ENCODE data around the gene EDEM1.
A peak's percentile ranks its signal among the peaks of the same experiment; 100 is the strongest.

Gene EDEM1

DNA sequence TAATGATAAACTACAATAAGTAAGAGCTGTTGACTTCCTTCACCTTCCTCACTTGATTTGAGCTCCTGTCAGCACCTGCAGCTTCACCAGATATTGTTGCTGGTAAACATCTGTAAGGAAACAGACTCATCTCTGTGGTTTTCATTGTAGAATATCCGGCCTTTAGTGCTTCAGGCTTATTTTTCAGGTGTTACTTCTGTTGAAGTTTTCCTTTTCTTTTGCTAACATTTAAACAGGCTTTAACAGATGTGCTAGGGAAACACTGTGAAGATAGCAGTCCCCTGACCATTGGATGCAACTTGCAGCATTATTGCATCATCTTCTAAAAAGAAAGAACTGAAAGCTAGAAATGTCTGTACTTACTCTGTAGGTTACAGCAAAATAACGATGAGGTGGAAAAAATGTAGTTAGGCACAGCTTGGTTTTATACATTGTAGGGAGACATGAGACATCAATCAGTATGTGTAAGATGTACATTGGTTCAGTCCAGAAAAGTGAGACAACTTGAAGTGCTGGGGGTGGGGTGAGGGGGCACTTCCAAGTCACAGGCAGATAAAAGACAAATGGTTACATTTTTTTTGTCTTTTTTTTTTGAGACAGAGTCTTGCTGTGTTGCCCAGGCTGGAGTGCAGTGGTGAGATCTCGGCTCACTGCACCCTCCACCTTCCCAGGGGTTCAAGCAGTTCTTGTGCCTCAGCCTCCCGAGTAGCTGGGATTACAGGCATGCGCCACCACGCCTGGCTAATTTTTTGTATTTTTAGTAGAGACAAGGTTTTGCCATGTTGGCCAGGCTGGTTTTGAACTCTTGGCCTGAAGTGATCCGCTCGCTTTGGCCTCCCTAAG lies 10.2 kb downstream of the EDEM1 start:
- peak overlapping the region; percentile 51 to 59 for H3K27ac ChIP-seq (ENCODE audit: low read depth in 2 of 2, low read length in 2 of 2)
- H3K9me3 ChIP-seq (ENCODE audit: control insufficient read depth in 2 of 2, low read length in 2 of 2), result no peaks in the 10 kb centered on the region
- H3K9ac ChIP-seq (ENCODE audit: low read depth in 1 of 2, low read length in 2 of 2), result no peak overlapping the region
- H3K4me1 ChIP-seq (ENCODE audit: control insufficient read depth in 2 of 2, insufficient read depth in 2 of 2, low read length in 2 of 2), result peaks cover 2 to 8% of the 10 kb centered on the region in 2 donors
- no peaks in the 10 kb centered on the region for H3K27me3 ChIP-seq (ENCODE audit: control insufficient read depth in 2 of 2, insufficient read depth in 2 of 2, low read length in 2 of 2)
- H3K36me3 ChIP-seq (ENCODE audit: control insufficient read depth in 2 of 2, insufficient read depth in 2 of 2, low read length in 2 of 2), result peaks cover 26 to 38% of the 10 kb centered on the region in 2 donors
- H3K4me3 ChIP-seq (ENCODE audit: low read length in 2 of 2), result no peak overlapping the region

GRCh38 chr3:5198313-5198677 lies 10.8 kb downstream of the EDEM1 start:
- Histone ChIP-seq H3K27ac (ENCODE audit: low read depth in 2 of 2, low read length in 2 of 2) (peak overlapping the region in 1 of 2 donors; percentile 59), H3K4me1 (ENCODE audit: control insufficient read depth in 2 of 2, insufficient read depth in 2 of 2, low read length in 2 of 2) (peaks cover 0 to 8% of the 10 kb centered on the region in 2 donors), H3K9ac (ENCODE audit: low read depth in 1 of 2, low read length in 2 of 2) (no peak overlapping the region)

GRCh38 chr3:5198986-5199731 lies 11.7 kb downstream of the EDEM1 start:
- H3K36me3 ChIP-seq (ENCODE audit: control insufficient read depth in 2 of 2, insufficient read depth in 2 of 2, low read length in 2 of 2), result peaks cover 34 to 47% of the 10 kb centered on the region in 2 donors
- H3K27ac ChIP-seq (ENCODE audit: low read depth in 2 of 2, low read length in 2 of 2), result peak overlapping the region in 1 of 2 donors; percentile 40
- H3K9ac ChIP-seq (ENCODE audit: low read depth in 1 of 2, low read length in 2 of 2), result peak overlapping the region in 1 of 2 donors; percentile 54
- H3K4me3 ChIP-seq (ENCODE audit: low read length in 2 of 2), result no peak overlapping the region
- H3K9me3 ChIP-seq (ENCODE audit: control insufficient read depth in 2 of 2, low read length in 2 of 2), result no peaks in the 10 kb centered on the region
- peaks cover 0 to 8% of the 10 kb centered on the region in 2 donors for H3K4me1 ChIP-seq (ENCODE audit: control insufficient read depth in 2 of 2, insufficient read depth in 2 of 2, low read length in 2 of 2)
- H3K27me3 ChIP-seq (ENCODE audit: control insufficient read depth in 2 of 2, insufficient read depth in 2 of 2, low read length in 2 of 2), result no peaks in the 10 kb centered on the region

More at GRCh38 chr3:5198313-5198677, 10.8 kb downstream of the EDEM1 start:
- no peak overlapping the region for H3K4me3 ChIP-seq (ENCODE audit: low read length in 2 of 2)
- no peaks in the 10 kb centered on the region for H3K27me3 ChIP-seq (ENCODE audit: control insufficient read depth in 2 of 2, insufficient read depth in 2 of 2, low read length in 2 of 2)
- no peaks in the 10 kb centered on the region for H3K9me3 ChIP-seq (ENCODE audit: control insufficient read depth in 2 of 2, low read length in 2 of 2)
- H3K36me3 ChIP-seq (ENCODE audit: control insufficient read depth in 2 of 2, insufficient read depth in 2 of 2, low read length in 2 of 2), result peaks cover 32 to 44% of the 10 kb centered on the region in 2 donors

DNA sequence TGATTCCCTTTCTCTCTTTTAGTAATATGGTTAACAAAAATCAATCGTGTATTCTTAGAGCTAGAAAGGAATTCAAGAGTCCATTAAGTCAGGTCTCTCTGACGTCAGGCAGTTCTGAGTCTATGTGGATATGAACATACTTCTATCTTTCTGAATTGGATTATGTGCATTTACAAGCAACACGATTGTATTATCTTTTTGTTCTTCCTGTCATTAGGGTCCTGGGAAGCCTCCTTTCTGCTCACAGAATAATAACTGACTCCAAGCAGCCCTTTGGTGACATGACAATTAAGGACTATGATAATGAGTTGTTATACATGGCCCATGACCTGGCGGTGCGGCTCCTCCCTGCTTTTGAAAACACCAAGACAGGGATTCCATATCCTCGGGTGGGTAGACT lies 14.0 kb downstream of the EDEM1 start:
- Histone ChIP-seq H3K27me3 (ENCODE audit: control insufficient read depth in 2 of 2, insufficient read depth in 2 of 2, low read length in 2 of 2) (no peaks in the 10 kb centered on the region), H3K4me3 (ENCODE audit: low read length in 2 of 2) (no peak overlapping the region), H3K4me1 (ENCODE audit: control insufficient read depth in 2 of 2, insufficient read depth in 2 of 2, low read length in 2 of 2) (peaks cover 0 to 8% of the 10 kb centered on the region in 2 donors), H3K9ac (ENCODE audit: low read depth in 1 of 2, low read length in 2 of 2) (no peak overlapping the region), H3K9me3 (ENCODE audit: control insufficient read depth in 2 of 2, low read length in 2 of 2) (no peaks in the 10 kb centered on the region), H3K36me3 (ENCODE audit: control insufficient read depth in 2 of 2, insufficient read depth in 2 of 2, low read length in 2 of 2) (peaks cover 50 to 66% of the 10 kb centered on the region in 2 donors), H3K27ac (ENCODE audit: low read depth in 2 of 2, low read length in 2 of 2) (no peak overlapping the region)

DNA sequence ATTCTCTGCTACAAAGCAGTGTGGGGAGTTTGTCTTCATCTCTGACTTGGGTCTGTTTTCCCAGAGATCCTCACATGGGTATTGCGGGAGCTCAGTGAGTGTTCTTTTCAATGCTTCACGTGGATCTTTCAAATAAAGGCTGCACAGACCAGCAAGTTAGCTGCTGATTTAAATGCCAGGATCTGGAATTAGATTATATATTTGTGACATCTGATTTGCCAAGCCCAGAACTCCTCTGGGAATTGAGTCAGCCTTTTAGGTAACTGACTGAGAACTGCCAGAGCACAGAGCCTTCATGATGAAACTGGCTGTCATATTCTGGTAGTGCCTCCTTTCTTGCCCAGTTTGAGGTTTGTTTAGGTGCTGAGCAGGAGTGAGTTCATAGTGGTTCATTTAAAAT lies 14.7 kb downstream of the EDEM1 start:
- Histone ChIP-seq H3K4me1 (ENCODE audit: control insufficient read depth in 2 of 2, insufficient read depth in 2 of 2, low read length in 2 of 2) (peaks cover 0 to 5% of the 10 kb centered on the region in 2 donors), H3K27ac (ENCODE audit: low read depth in 2 of 2, low read length in 2 of 2) (no peak overlapping the region), H3K9ac (ENCODE audit: low read depth in 1 of 2, low read length in 2 of 2) (no peak overlapping the region), H3K27me3 (ENCODE audit: control insufficient read depth in 2 of 2, insufficient read depth in 2 of 2, low read length in 2 of 2) (no peaks in the 10 kb centered on the region), H3K9me3 (ENCODE audit: control insufficient read depth in 2 of 2, low read length in 2 of 2) (no peaks in the 10 kb centered on the region), H3K4me3 (ENCODE audit: low read length in 2 of 2) (no peak overlapping the region), H3K36me3 (ENCODE audit: control insufficient read depth in 2 of 2, insufficient read depth in 2 of 2, low read length in 2 of 2) (peaks cover 54 to 73% of the 10 kb centered on the region in 2 donors)

GRCh38 chr3:5205165-5205941 lies 17.8 kb downstream of the EDEM1 start:
- Histone ChIP-seq H3K9ac (ENCODE audit: low read depth in 1 of 2, low read length in 2 of 2) (no peak overlapping the region), H3K27me3 (ENCODE audit: control insufficient read depth in 2 of 2, insufficient read depth in 2 of 2, low read length in 2 of 2) (no peaks in the 10 kb centered on the region), H3K27ac (ENCODE audit: low read depth in 2 of 2, low read length in 2 of 2) (no peak overlapping the region), H3K36me3 (ENCODE audit: control insufficient read depth in 2 of 2, insufficient read depth in 2 of 2, low read length in 2 of 2) (peaks cover 74 to 90% of the 10 kb centered on the region in 2 donors), H3K9me3 (ENCODE audit: control insufficient read depth in 2 of 2, low read length in 2 of 2) (no peaks in the 10 kb centered on the region), H3K4me1 (ENCODE audit: control insufficient read depth in 2 of 2, insufficient read depth in 2 of 2, low read length in 2 of 2) (no peaks in the 10 kb centered on the region), H3K4me3 (ENCODE audit: low read length in 2 of 2) (no peak overlapping the region)

DNA sequence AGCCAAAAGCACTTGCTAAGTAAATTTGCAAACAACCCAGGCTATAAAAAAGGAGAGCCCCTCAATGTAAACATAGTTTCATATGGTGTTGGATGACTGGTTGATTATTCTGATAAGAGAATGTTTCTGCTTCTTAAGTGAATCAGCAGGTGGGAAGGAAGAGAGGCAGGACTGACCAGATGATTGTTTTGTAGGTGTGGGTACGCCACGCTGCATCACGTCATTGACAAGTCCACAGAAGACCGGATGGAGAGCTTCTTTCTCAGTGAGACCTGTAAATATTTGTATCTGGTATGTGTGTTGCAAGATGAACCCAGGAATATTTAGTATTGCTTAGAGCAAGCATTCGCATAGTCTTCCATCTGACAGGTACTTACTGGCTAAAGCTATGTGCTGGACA lies 23.4 kb downstream of the EDEM1 start:
- Histone ChIP-seq H3K4me1 (ENCODE audit: control insufficient read depth in 2 of 2, insufficient read depth in 2 of 2, low read length in 2 of 2) (peaks cover 0 to 2% of the 10 kb centered on the region in 2 donors), H3K27me3 (ENCODE audit: control insufficient read depth in 2 of 2, insufficient read depth in 2 of 2, low read length in 2 of 2) (no peaks in the 10 kb centered on the region), H3K9me3 (ENCODE audit: control insufficient read depth in 2 of 2, low read length in 2 of 2) (no peaks in the 10 kb centered on the region), H3K9ac (ENCODE audit: low read depth in 1 of 2, low read length in 2 of 2) (no peak overlapping the region), H3K36me3 (ENCODE audit: control insufficient read depth in 2 of 2, insufficient read depth in 2 of 2, low read length in 2 of 2) (peaks cover 81 to 90% of the 10 kb centered on the region in 2 donors), H3K4me3 (ENCODE audit: low read length in 2 of 2) (no peak overlapping the region), H3K27ac (ENCODE audit: low read depth in 2 of 2, low read length in 2 of 2) (peak overlapping the region; percentile 17 to 25)

GRCh38 chr3:5212628-5213573 lies 25.4 kb downstream of the EDEM1 start:
- H3K9me3 ChIP-seq (ENCODE audit: control insufficient read depth in 2 of 2, low read length in 2 of 2), result no peaks in the 10 kb centered on the region
- H3K36me3 ChIP-seq (ENCODE audit: control insufficient read depth in 2 of 2, insufficient read depth in 2 of 2, low read length in 2 of 2), result peaks cover 81 to 90% of the 10 kb centered on the region in 2 donors
- H3K27me3 ChIP-seq (ENCODE audit: control insufficient read depth in 2 of 2, insufficient read depth in 2 of 2, low read length in 2 of 2), result no peaks in the 10 kb centered on the region
- H3K4me1 ChIP-seq (ENCODE audit: control insufficient read depth in 2 of 2, insufficient read depth in 2 of 2, low read length in 2 of 2), result peaks cover 0 to 2% of the 10 kb centered on the region in 2 donors
- H3K9ac ChIP-seq (ENCODE audit: low read depth in 1 of 2, low read length in 2 of 2), result no peak overlapping the region
- H3K4me3 ChIP-seq (ENCODE audit: low read length in 2 of 2), result no peak overlapping the region
- H3K27ac ChIP-seq (ENCODE audit: low read depth in 2 of 2, low read length in 2 of 2), result no peak overlapping the region

DNA sequence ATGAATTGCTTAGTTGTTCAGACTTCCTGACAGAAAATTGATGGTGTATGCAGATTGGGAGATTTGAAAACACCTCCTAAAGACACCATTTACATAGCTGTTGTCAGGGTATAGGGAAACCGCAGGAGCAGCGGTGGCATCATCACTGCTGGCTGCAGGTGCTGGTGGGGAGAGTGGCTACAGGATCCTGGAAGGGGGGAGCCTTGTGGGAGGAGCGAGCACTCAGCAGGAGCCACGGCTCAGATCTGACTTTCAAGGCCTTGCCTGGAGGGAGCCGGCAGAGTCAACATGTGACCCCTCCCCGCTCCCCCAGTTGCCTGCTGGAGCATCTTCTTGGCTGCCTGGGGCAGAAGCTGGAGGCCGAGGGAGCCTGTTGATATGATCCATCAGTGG lies 26.1 kb downstream of the EDEM1 start:
- no peaks in the 10 kb centered on the region for H3K9me3 ChIP-seq (ENCODE audit: control insufficient read depth in 2 of 2, low read length in 2 of 2)
- no peak overlapping the region for H3K4me3 ChIP-seq (ENCODE audit: low read length in 2 of 2)
- H3K27ac ChIP-seq (ENCODE audit: low read depth in 2 of 2, low read length in 2 of 2), result no peak overlapping the region
- H3K4me1 ChIP-seq (ENCODE audit: control insufficient read depth in 2 of 2, insufficient read depth in 2 of 2, low read length in 2 of 2), result peaks cover 2 to 3% of the 10 kb centered on the region in 2 donors
- no peaks in the 10 kb centered on the region for H3K27me3 ChIP-seq (ENCODE audit: control insufficient read depth in 2 of 2, insufficient read depth in 2 of 2, low read length in 2 of 2)
- peaks cover 79 to 86% of the 10 kb centered on the region in 2 donors for H3K36me3 ChIP-seq (ENCODE audit: control insufficient read depth in 2 of 2, insufficient read depth in 2 of 2, low read length in 2 of 2)
- H3K9ac ChIP-seq (ENCODE audit: low read depth in 1 of 2, low read length in 2 of 2), result no peak overlapping the region

Measured in mucosa of rectum (tissue), 2 donors.